Stimulated activated CD8-positive, alpha-beta memory T cell treated with anti-CD3 and anti-CD28 coated beads, Interleukin-4, amount 100 ng/mL, for 1 hour (primary cell): Measurements from ENCODE around the gene GPR4.

Experiments
- DNase-seq, 2 donors: peaks; one replicate each; pipeline ENCODE4 v3.0.0-alpha.2; 2020; ENCODE audit warnings: low read depth in 2 of 2, low spot score in 1 of 2

The GPR4 gene

DNA sequence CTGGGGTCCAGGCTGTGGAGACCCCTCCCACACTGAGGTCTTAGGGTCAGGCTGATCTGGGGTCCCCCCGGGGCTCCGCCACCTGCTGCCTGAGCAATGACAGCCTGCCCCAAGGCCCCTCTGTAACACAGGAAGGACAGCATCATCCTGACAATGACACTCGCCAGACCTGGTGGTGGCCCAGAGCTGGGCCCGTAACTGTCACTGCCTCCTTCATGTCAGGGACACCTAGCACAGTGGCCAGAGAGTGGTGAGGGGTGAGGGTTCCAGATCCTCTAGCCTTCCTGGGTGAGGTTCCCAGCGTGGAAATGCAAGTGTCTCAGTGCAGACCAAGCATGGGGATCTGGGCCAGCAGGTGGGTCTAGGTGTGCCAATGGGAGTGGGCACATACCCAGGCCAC is 45.2 kb downstream of the GPR4 start:
- no peak for DNase-seq

DNA sequence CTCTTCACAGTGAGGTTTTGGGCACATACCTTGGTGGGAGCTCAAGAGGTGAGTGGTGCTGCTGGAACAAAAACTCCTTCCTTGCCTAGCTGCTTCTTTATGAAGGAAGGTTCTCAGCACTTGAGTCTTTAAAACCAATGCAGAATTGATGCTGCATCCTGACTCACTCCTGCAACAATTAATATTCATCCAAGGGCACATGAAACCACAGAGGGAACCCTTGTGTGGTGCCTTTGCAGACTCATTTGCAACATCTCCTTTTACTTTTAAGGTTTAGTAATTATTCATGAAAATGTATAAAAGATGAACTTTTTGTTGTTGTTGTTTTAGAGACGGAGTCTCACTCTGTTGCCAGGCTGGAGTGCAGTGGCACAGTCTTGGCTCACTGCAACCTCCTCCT is 47.5 kb downstream of the GPR4 start:
- no peak for DNase-seq

DNA sequence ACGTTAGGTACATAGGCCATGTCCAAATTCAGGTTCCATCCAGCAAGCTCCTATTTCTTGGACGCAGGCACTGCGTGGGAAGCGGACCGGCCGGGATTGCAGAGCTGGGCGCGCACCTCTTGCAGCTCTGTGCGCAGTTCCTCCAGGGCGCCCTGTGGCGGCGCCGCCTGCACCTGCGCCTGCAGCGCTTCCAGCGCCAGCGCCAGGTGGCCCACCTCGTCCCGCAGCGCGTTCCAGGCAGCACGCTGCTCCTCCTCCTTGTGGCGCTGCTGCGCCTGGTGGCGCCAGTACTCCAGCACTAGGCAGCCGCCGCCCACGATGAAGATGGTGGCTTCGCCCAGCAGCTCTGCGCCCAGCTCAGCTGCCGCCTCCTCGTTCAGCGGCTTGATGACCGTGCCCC is 48.5 kb downstream of the GPR4 start:
- DNase-seq = no peak

DNA sequence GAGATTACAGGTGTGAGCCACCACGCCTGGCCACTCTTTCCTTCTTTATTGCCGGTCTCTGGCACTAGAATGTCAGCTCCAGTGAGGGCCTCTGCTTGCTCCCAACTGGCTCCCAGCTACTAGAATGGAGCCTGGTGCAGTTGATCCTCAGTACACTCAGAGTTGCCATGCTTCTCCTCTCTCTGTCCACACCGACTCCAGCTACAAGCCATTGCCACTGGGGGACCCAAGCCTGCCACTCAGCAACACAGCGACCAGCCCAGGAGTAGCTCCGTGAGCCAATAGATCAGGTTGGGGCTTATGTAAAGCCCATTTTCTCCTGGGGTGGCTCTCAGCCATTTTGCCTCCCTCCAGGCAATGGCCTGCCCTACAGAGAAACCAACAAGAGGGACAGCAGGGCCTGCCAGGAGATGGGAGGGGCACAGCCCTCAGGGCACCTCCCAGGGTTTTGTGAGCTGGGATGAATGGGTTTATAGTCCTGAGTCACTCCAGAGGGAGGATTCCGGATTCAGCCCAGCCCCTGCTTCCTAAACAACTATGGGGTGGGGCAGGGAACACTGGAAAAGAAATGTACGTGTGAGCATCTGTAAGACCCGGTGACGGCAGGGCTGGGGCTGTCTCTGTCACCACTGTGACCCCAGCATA is 53.9 kb downstream of the GPR4 start:
- no peak for DNase-seq

DNA sequence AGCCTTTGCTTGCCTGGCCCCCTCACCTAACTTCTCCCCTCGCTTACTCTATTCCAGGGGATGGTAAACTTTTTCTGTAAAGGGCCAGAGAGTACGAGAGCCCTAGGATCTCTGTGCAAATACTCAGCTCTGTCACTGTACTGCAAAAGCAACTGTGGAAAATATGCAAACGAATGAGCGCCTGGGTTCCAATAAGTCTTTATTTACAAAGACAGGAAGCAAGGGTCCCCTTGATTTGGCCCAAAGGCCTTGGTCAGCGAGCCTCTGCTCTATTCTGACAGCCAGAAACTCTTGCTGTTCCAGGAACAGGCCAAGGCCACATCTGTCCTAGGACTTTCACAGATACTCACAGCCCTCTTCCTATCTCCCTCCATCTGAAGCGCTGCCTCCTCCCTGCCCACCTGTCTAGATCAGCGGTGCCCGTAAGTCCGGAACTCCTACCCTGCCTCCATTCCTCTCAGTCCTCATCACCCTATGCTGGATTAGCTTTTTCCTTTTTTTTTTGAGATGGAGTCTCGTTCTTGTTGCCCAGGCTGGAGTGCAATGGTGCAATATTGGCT is 54.7 kb downstream of the GPR4 start:
- no peak for DNase-seq

DNA sequence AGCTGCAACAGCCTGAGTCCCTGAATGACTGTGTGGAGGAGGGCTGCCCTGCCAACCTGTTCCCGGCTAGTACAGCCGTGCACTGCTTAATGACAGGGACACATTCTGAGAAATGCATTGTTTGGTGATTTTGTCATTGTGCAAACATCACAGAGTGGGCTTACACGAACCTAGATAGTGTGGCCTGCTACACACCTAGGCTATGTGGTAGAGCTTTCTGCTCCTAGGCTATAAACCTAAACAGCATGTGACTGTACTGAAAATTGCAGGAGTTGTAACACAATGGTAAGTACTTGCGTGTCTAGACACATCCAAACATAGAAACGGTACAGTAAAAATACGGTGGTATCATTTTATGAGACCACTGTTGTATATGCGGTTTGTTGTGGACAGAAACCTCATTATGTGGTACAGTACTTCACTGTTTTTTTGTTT is 59.8 kb downstream of the GPR4 start:
- no peak for DNase-seq
